Measurements from ENCODE around the gene POLE3. TPM values are rescaled to one million over a fixed set of nuclear protein-coding genes. Genes with fewer than 3 reads are reported as not detected.

Gene POLE3
- total RNA-seq, 4 donors from 2014 or later, result 20.9 to 39.1 (median 27.1) TPM

DNA sequence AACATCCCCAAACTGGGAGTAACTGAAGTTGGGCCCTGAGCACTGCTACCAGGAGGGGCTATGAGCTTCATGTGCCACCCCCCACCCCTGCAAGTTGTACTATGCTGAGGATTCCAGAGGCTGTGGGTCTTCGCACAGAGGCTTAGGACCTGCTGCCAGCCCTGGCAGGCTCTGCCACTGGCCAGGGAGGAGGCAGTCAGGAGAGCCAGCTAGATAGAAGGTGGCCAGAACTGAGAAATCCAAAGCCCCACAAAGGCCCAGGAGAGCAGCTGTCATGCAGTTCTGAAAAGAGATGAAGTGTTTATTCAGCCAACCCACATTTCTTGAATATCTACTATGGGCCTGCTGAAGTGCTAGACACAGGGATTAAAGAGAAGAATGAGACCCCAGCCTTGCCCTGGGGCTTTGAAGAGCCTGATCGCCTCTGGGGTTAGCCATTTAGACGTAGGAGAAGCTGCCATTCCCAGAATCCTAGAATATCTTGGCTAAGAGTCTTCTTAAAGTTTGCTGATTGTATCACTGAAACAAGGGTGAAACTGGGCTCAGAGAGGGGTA, 10.8 kb downstream of the POLE3 start:
- 71 to 76% methylated on average over 3 of the region's 3 CpGs for WGBS, 2 donors
- intact Hi-C loops (cut with DNase I; ENCODE audit: low total_unique reads), result no loop called here
- DNase-seq (ENCODE audit: low spot score in 2 of 2), result no peak
- no peak overlapping the region for H3K4me3 ChIP-seq (ENCODE audit: low read depth, poor library complexity, severe bottlenecking)
- no peak for TF ChIP-seq POLR2A (IDR thresholded peaks at IDR 0.05)
- TF ChIP-seq, protein P1, sequence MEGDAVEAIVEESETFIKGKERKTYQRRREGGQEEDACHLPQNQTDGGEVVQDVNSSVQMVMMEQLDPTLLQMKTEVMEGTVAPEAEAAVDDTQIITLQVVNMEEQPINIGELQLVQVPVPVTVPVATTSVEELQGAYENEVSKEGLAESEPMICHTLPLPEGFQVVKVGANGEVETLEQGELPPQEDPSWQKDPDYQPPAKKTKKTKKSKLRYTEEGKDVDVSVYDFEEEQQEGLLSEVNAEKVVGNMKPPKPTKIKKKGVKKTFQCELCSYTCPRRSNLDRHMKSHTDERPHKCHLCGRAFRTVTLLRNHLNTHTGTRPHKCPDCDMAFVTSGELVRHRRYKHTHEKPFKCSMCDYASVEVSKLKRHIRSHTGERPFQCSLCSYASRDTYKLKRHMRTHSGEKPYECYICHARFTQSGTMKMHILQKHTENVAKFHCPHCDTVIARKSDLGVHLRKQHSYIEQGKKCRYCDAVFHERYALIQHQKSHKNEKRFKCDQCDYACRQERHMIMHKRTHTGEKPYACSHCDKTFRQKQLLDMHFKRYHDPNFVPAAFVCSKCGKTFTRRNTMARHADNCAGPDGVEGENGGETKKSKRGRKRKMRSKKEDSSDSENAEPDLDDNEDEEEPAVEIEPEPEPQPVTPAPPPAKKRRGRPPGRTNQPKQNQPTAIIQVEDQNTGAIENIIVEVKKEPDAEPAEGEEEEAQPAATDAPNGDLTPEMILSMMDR (IDR thresholded peaks at IDR 0.05), result no peak

DNA sequence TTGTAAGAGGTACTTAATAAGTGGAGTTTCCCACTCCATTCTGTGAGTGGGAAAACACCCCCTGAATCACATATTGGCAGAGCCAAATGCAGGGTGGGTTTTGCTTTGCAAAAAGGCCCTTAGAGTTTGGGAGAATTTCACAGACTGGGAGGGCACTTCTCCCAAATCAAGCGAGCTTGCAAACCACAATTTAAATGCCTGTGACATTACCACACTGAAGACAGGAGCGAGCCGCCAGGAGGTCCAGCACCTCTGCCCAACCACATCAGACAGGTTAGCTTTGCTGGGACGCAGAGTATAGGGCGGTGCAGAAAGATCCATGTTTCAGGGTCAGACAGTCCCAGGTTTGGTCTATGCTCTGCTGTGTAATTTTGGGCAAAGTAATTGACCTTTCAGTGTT, 11.7 kb downstream of the POLE3 start:
- intact Hi-C loops (cut with DNase I; ENCODE audit: low total_unique reads), result no loop called here
- no peak overlapping the region for H3K4me3 ChIP-seq (ENCODE audit: low read depth, poor library complexity, severe bottlenecking)
- TF ChIP-seq POLR2A (IDR thresholded peaks at IDR 0.05), result no peak
- TF ChIP-seq, protein P1 (IDR thresholded peaks at IDR 0.05), result no peak
- no peak for DNase-seq (ENCODE audit: low spot score in 2 of 2)
- 62 to 81% methylated on average over 5 of the region's 5 CpGs for WGBS, 2 donors

DNA sequence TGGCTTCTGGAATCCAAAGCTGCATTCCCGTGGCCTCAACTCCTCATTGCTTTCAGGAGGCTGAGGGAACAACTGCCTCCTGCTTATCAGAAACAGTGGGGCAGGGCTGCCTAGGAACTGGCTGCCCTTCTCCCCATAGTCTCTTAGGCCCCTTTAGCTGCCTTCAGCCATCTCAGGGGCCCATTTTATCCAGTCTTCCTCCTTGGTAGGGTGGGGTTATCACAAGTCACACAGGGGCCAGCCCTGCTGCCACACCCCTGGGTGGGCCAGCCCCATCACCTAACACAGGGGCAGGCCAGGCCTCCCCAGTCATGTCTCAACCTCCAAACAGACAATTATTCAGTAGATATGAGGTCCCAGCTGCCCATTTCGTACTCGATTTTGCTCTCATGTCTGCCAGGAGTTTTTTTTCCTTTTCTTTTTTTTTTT, 13.3 kb downstream of the POLE3 start:
- no peak for DNase-seq (ENCODE audit: low spot score in 2 of 2)
- intact Hi-C loops (cut with DNase I; ENCODE audit: low total_unique reads), result no loop called here
- no peak overlapping the region for H3K4me3 ChIP-seq (ENCODE audit: low read depth, poor library complexity, severe bottlenecking)
- TF ChIP-seq POLR2A (IDR thresholded peaks at IDR 0.05), result no peak
- TF ChIP-seq, protein P1 (IDR thresholded peaks at IDR 0.05), result no peak
- WGBS, 2 donors, result 68 to 76% methylated on average over 3 of the region's 3 CpGs

DNA sequence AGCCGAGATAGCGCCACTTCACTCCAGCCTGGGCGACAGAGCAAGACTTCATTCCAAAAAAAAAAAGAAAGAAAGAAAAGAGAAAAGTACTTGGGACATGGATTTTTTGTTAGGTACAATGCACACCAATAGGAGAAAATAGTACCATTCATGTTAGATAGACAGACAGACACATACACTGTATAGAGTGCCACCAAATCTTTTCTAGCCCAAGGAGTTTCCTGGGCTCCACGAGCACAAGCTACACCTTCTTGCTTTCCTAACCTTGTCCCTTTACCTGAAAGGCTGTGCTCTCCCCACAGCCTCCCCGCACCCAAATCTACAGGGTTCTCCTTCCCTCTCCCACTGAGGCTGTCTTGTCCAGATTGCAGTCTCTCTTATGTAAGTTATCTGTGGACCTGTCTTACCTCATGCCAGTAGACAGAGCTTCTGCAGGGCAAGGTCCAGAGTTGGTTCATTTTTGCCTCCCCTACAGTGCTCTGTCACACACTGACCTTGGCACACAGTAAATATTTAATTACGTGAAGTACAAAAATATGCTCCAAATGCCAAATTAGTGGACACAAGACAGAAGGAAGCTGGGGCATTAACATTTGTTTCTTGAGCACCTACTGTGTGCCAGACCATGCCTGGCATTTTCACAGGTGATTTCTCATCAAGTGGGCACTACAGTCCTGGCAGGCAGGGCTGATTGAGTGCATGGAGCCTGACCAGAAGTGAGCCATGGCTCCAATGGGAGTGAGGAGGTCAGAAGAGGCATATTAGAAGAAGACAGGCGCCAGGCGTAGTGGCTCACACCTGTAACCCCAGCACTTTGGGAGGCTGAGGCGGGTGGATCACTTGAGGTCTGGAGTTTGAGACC, 15.2 kb downstream of the POLE3 start:
- WGBS, 2 donors, result 97% methylated on average over 9 of the region's 9 CpGs
- TF ChIP-seq, protein P1 (IDR thresholded peaks at IDR 0.05), result no peak
- no peak for TF ChIP-seq POLR2A (IDR thresholded peaks at IDR 0.05)

GRCh38 chr9:113393281-113393680, 17.2 kb downstream of the POLE3 start:
- intact Hi-C loops (cut with DNase I; ENCODE audit: low total_unique reads), result no loop called here
- H3K4me3 ChIP-seq (ENCODE audit: low read depth, poor library complexity, severe bottlenecking), result no peak overlapping the region
- DNase-seq (ENCODE audit: low spot score in 2 of 2), result no peak
- 88 to 92% methylated on average over 7 of the region's 7 CpGs for WGBS, 2 donors
- TF ChIP-seq, protein P1 (IDR thresholded peaks at IDR 0.05), result no peak
- TF ChIP-seq POLR2A (IDR thresholded peaks at IDR 0.05), result no peak

More for the DNA sequence above, 15.2 kb downstream of the POLE3 start:
- DNase-seq (ENCODE audit: low spot score in 2 of 2), result peak in 1 of 2 donors; percentile 68
- no peak overlapping the region for H3K4me3 ChIP-seq (ENCODE audit: low read depth, poor library complexity, severe bottlenecking)
- intact Hi-C loops (cut with DNase I; ENCODE audit: low total_unique reads), result no loop called here

All from lower leg skin (tissue), 4 donors.